ENCODE results near the gene KCTD12. TPM values are rescaled to one million over a fixed set of nuclear protein-coding genes. Genes with fewer than 3 reads are reported as not detected.

The KCTD12 gene
- total RNA-seq, 6 experiments from 2014 or later: 0.66 to 3.4 (median 0.90) TPM

DNA sequence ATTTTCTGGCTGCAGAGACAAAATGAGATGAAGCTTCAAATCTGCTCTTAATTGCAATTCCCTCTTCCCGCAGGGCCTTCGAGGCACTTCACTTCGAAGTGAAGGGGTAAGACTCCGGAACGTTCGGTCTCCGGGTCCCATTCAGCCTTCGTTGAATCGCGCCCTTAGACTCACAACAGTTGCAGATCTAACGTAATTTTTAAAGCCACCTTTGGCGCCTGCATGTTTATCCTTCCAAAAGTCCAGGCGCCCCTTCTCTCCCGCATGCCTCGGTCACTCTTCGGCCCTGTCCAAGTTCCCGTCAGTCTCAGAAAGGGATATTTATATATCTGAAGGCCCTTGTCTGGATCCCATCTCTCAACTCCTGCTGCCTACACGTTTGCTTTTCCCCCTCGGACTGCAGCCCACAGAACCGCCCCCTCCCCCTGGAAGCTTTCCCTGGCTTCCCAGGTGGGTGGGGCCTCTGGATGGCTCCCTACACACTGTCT is 915 bp upstream of the KCTD12 start:
- Mint-ChIP-seq H3K4me1 (ENCODE audit: low read depth) (peaks cover 28% of the 10 kb centered on the region), H3K4me3 (peak overlapping the region; percentile 88), H3K36me3 (ENCODE audit: low read depth) (no peaks in the 10 kb centered on the region), H3K27me3 (ENCODE audit: insufficient read depth) (peaks cover 7% of the 10 kb centered on the region), H3K27ac (no peak overlapping the region), H3K9me3 (no peaks in the 10 kb centered on the region)
- TF ChIP-seq CTCF (IDR thresholded peaks at IDR 0.05): no peak
- DNase-seq: no peak

DNA sequence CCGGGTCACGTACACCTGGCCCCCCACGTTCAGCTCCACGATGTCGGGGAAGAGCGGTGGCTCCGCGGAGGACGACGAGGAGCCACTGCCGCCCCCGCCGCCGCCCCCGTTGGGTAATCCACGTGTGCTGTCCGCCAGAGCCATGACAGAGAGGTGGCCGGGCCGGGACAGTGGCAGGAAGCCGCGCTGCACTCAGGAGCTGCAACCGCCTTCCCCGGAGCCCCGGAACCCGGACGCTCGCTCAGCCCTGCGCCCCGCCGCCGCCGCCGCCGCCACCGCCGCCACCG is 257 bp downstream of the KCTD12 start:
- no peaks in the 10 kb centered on the region for H3K36me3 Mint-ChIP-seq (ENCODE audit: low read depth)
- H3K27me3 Mint-ChIP-seq (ENCODE audit: insufficient read depth): peaks cover 7% of the 10 kb centered on the region
- no peak for DNase-seq
- H3K4me1 Mint-ChIP-seq (ENCODE audit: low read depth): peaks cover 31% of the 10 kb centered on the region
- TF ChIP-seq CTCF (IDR thresholded peaks at IDR 0.05): no peak
- no peaks in the 10 kb centered on the region for H3K9me3 Mint-ChIP-seq
- peak overlapping the region; percentile 55 for H3K4me3 Mint-ChIP-seq
- no peak overlapping the region for H3K27ac Mint-ChIP-seq

DNA sequence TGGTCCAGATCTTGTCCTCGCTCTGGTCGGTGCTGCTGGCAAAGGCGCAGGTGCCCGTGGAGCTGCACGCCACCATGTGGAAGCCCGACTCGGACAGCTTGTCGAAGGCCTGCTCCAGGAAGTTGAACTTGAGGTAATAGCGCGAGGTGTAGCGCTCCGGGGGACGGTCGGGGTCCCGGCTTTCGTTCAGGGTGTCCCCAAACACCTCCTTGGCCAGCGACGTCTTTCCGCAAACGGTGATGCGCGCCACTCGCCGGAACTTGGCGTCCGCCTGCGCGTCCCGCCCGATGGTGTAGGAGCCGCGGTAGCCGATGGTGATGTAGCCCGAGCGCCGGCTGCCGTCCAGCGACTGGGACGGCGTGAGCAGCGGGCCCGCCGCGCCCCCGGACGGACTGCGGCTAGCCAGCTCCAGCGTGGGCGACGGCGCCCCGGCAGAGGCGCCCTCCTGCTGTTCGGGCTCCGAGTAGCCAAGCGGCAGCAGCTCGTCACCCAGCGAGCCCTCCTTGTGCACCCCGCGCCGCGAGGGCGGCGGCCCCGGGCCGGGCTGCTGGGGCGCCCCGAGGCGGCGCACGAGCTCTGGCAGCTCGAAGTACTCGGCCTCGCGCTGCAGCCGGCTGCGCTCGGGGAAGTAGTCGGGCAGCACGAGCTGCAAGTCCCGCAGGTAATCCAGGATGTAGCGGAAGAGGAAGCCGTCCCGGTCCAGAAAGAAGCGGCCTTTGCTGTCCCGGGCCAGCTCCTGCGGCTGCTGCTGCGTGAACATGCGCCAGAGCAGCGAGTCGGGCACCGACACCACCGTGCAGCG is 801 bp downstream of the KCTD12 start:
- peak; percentile 53 for DNase-seq
- Mint-ChIP-seq H3K27ac (no peak overlapping the region; the same call in 1 of the 2 replicates), H3K27me3 (ENCODE audit: insufficient read depth) (peaks cover 7% of the 10 kb centered on the region), H3K4me3 (peak overlapping the region; percentile 85), H3K9me3 (no peaks in the 10 kb centered on the region), H3K4me1 (ENCODE audit: low read depth) (peaks cover 31% of the 10 kb centered on the region), H3K36me3 (ENCODE audit: low read depth) (no peaks in the 10 kb centered on the region)
- peak; percentile 43; the same call in 1 of the 2 replicates for TF ChIP-seq CTCF (IDR thresholded peaks at IDR 0.05)

GRCh38 chr13:76884907-76885202 is 1.4 kb downstream of the KCTD12 start:
- TF ChIP-seq CTCF (IDR thresholded peaks at IDR 0.05): no peak
- no peak overlapping the region; the same call in 1 of the 2 replicates for H3K27ac Mint-ChIP-seq
- peak overlapping the region; percentile 85 for H3K4me3 Mint-ChIP-seq
- peaks cover 7% of the 10 kb centered on the region for H3K27me3 Mint-ChIP-seq (ENCODE audit: insufficient read depth)
- no peaks in the 10 kb centered on the region for H3K36me3 Mint-ChIP-seq (ENCODE audit: low read depth)
- DNase-seq: no peak
- no peaks in the 10 kb centered on the region for H3K9me3 Mint-ChIP-seq
- peaks cover 35% of the 10 kb centered on the region for H3K4me1 Mint-ChIP-seq (ENCODE audit: low read depth)

- H3K27ac Mint-ChIP-seq: no peak overlapping the region
- TF ChIP-seq CTCF (IDR thresholded peaks at IDR 0.05): peak; percentile 29; the same call in 1 of the 2 replicates
- H3K4me1 Mint-ChIP-seq (ENCODE audit: low read depth): peaks cover 40% of the 10 kb centered on the region
- peaks cover 7% of the 10 kb centered on the region for H3K27me3 Mint-ChIP-seq (ENCODE audit: insufficient read depth)
- H3K36me3 Mint-ChIP-seq (ENCODE audit: low read depth): no peaks in the 10 kb centered on the region
- peak overlapping the region; percentile 85 for H3K4me3 Mint-ChIP-seq
- no peak for DNase-seq
- H3K9me3 Mint-ChIP-seq: no peaks in the 10 kb centered on the region
Observed at GRCh38 chr13:76884186-76884906, 1.9 kb downstream of the KCTD12 start.
